Stimulated activated CD4-positive, alpha-beta T cell treated with anti-CD3 and anti-CD28 coated beads, Interleukin-1b, Interleukin-23, amount 100 ng/mL, for 1 hour (primary cell): ENCODE data around the gene MTA3.

Experiments
- DNase-seq, 2 donors: peaks; one replicate each; pipeline ENCODE4 v3.0.0-alpha.2; 2020; ENCODE audit warnings: low read depth in 2 of 2

The MTA3 gene

DNA sequence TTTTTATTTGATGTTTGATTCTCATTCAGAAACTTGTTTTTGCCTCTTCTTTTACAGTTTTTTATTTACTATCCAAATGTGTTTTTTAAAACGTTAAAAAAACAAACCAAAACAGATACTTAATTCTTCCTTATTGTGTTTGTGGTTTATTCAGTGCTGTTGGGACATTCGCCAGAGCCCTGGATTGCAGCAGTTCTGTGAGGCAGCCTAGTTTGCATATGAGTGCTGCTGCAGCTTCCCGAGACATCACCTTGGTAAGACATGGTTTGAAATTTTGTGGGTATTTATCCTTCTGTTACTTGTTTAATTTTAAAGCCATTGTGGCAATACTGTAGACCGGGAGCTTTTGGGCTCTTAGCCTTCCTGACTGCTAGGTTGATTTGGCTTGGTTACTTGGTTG lies 91.2 kb downstream of the MTA3 start:
- no peak for DNase-seq

DNA sequence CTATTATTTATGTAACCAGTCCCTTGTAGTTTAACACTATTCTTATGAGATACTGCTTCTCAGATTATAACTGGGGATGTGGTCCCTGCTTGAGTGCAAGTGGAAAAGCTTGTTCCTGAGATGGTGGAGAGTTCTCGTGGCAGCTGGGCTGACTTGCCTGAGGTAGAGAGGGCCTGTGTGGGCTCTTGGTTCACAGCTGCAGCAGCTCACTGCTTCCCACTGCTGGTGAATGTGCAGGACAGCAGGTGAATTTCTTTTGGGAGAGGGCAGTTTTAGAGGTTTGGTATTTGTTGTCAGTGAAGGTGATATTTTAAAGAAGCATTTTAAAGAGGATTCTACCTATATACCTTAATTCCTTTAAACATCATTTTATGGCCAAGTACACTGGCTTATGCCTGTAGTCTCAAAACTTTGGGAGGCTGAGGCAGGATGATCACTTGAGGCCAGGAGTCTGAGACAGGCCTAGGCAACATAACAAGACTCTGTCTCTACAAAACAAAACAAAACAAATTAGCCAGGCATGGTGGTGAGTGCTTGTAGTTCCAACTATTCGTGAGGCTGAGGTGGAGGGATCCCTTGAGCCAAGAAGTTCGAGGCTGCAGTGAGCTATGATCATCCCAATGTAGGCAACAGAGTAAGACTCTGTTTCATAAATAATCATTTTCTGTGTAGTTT lies 94.8 kb downstream of the MTA3 start:
- peak in 1 of 2 donors; percentile 29 for DNase-seq

DNA sequence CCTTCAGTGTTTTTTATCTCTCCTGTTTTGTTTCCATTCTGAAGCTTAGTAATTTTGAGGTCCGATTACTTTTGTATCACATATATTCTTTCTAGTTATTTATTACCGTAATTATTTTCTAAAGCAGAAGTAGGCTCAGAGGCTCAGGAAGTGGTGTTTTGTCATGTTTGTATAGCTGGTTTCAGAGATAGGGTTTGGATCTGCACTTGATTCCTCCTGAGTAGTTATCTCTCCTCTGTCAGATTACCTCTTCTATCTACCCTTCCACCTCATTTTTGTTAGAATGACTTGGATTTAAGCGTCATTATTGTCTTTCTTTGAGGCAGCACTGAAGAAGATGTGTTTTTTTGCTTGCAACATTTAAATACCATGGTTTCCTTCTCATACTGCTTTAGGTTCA lies 95.4 kb downstream of the MTA3 start:
- no peak for DNase-seq

DNA sequence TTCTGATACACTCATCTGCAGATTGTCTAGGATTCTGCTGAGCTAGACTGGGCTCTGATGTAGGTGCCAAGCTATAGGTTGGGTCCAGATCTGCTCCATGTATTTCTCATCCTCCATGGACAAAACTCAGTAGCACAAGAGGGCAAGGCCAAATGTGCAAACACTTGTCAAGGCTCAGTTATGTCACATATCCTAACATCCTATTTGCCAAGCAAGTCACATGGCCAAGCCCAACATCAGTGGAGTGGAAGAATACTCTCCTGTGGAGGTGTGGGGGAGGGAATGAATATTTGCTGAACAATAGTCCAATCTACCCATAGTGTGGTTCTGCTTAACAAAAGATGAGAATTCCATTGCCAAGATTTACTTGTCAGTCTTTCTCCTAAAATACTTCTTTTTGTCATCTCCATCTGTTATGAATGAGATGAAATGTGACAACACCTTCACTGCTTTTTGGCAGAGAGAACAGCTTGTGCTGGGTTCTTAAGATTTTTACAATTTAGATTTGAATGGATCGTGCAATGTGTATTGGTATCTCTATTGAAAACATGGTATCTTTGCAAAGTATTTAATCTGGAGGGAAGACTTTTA lies 105.7 kb downstream of the MTA3 start:
- DNase-seq, result no peak

DNA sequence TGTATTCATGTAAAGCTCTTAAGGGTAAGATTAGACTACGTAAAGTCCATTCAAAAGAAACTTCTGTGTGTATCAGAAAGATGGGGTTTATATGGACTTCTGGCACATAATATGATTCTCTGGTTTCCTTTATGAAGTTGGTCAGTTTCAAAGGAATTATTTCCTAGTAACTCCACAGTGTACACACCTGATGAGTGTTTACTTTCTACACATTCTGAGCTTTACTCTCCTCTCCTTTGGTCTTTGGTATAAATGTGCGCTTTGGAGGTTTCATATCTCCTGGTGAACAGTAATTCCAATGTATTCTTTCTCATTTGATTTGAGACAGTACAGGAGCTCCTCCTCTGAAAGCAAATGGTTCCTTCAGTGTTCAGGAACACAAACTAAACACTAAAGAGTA lies 107.4 kb downstream of the MTA3 start:
- no peak for DNase-seq

DNA sequence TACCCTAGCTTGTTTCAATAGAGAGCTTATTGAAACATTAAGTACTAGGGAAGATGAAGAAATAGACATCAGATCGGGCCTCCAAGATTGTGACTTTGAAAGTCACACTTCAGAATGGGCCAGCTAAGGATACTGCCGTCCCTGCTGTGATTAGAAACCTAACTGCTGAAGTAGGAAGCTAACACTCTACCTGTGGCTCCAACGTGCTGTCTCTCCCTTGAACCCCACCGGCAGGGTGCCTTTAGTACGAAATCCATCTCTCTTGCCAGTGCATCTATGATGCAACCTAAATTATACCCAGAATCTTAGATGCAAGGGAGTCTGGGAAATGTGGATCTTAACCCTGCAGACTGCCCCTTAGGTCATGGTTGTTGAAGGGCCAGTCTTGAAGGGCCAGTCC lies 116.9 kb downstream of the MTA3 start:
- no peak for DNase-seq

DNA sequence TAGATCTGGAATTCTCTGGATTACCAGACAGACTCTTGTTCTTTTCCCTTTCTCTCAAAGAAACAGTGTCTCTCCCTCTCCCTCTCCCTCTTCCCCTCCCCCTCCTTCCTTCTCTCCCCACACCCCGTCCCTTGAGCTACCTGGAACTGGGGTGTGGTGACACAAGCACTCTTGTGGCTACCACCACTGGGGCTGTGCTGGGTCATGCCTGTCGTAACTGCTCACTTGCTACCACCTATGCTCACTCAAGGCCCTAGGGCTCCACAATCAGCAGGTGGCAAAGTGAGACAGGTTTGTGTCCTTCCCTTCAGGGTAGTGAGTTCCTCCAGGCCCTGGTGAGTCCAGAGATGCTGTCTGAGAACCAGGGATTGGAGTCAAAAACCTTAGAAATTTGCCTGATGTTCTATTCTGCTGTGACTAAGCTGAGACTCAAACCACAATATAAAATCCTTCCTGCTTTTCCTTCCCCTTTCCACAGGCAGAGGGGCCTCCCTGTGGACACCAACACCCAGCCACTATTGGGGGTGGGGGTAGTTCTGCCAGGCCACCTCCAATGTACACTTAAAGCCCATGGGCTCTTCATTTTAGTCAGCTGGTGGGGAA lies 124.7 kb downstream of the MTA3 start:
- DNase-seq, result no peak

DNA sequence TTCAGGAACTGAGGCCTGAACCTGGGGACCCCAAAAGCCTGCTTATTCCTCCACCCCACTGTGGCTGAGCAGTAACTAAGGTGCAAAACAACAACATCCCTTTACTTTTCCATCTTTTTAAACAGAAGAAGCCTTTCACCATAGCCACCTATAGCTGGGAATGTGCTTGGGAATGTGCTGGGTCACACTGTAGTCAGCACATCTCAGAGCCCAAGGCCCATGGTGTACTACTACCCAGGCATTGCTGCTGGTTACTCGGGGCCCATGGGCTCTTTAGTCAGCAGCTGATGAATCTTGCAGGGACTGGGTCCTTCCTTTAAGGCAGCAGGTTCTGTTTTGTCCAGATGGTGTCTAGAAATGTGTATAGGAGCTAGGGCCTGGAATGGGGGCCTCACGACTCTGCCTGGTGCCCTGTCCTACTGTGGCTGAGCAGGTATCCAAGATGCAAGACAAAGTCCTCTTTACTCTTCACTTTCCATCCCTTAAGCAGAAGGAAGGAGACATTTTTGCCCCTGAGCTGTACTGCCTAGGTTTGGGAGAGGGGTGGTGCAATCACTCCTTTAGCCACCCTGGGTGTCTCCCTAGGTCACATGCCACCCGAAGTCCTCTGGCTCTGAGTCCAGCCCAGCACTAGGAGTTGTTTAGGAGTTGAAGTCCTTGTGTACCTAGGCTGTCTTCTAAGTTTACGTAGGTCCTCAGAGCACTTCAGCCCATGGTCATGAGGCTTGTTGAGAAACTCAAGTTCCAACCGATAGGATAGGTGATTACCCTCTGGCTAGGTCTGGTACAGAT lies 125.5 kb downstream of the MTA3 start:
- DNase-seq, result no peak

DNA sequence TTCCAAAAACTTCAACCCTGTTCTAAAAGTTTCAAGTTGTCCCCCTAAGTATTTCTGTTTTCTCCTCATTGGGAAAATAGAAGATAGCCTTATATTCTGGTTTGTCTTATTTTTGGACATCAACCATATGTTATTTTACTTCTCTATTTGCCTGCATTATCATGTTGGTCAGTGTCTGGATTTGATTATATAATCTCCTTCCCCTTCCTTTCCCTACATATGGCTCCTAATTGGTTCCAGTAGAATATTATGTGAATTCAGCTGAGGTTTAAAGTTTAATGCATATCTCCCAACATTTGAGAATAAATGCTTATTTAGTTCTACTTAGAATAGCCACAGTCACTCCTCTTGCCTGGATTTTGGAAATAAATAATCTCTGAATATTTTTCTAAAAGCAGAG lies 128.6 kb downstream of the MTA3 start:
- no peak for DNase-seq

DNA sequence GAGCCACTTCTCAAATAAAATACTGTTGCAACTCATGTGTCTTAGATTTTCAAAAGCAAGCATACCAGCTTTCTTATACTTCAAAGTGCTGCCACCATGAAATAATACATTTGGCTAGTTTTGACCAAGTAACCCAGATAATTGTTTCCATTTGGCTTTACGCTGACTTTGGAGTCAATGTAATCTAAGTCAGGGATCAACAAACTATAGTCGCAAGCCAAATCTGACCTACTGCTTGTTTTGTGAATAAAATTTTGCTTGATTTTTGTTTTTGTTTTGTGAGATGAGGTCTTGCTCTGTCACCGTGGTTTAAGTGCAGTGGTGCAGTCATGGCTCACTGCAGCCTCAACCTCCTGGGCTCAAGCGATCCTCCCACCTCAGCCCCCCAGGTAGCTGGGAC lies 130.5 kb downstream of the MTA3 start:
- no peak for DNase-seq

DNA sequence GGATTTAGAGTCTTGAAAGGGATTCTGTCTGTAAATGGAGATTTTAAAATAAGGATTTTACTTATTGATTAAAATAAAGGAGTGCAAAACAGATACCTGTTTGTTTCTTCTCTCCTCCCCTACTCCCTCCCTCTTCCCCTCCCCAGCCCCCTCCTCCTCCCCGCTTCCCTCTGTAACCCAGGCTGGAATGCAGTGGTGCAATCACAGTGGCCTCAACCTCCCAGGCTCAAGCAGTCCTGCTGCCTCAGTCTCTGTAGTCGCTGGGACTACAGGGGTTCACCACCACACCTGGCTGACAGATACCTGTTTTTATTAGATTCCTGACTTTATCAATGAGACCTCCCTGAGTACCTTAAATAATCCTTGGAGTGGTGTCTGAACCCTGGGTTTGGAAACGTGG lies 138.4 kb downstream of the MTA3 start:
- DNase-seq, result no peak

DNA sequence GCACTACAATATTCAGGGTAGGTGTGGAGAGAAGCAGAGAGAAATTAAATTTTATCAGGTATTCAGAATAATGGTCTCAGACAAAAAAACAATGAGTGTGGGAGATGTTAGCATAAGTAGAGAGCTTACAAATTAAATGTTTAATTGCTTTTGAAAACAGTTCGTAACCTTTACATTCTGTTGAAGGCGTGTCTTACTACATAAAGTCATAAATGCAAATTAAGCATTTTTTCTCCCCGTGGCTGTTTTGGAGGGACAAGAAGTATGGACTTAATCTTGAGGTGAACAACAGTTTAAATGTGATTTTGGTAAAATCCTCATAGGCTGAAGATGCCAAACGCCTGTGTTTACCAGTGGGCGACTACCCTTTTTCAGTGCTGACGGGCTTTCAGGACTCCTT lies 139.7 kb downstream of the MTA3 start:
- DNase-seq, result no peak

DNA sequence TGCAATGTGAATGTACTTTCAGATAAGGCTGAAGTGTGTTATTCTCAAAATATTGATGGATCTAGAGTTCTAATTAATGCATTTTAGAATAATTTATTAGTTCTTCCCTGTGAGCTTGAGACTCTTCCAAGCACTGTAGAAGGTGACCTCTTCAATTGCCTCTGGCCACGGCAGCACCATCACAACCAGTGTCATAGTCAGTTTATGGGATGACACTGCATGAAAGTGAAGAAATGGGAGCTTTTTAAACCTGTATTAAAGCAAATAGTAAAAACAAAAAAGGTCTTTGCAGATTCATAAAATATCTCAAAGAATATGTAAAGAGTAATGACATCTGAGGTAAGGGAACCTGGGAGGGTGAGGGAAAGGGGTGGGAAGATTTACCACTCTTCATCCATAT lies 143.5 kb downstream of the MTA3 start:
- DNase-seq, result no peak

DNA sequence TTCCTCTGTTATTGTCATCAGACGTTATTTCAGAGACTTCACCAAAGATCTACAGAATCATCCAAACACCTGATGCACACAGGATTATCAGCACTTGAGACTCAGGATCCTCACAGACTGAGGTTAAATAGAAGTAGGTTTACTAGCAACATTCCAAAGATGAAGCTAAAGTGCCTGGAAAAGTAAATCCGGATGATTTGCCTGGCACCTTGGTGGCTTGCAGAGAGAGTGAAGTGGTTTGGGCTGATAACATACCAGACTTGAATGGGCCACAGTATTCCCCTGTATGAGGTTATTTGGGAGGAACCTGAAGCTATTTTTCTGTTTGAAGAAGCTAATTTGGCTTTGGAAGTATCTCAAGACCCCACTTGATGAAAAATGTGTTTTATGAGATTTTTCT lies 144.5 kb downstream of the MTA3 start:
- no peak for DNase-seq

DNA sequence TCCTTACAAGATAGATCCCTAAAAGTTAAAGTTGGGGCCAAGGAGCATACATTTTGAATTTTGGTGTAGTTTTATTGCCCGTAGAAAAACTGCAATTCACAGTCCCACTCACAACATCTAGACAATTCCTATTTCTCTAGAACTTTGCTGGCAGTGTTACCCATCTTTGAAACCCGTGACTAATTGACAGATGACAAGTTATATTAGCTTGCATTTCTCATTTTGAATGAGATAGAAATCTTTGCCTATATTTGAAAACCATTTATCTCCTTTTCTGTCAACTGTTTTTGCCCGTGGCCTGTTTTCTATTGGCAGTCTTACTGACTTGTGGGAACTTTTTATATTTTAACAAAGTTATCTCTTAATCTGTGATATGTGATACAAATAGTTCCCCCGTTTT lies 145.5 kb downstream of the MTA3 start:
- no peak for DNase-seq

DNA sequence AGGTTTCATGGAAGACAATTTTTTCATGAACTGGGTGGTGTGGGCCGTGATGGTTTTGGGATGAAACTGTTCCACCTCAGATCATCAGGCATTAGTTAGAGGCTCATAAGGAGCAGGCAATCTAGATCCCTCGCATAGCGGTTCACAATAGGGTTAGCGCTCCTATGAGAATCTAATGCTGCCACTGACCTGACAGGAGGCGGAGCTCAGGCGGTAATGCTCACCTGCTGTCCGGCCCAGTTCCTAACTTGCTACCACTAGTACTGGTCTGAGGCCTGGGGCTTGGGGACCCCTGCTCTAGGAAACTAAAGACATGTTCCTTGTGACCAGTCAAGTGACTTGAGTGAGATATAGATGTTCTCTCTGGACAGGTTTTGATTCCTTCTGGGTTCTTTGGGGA lies 146.3 kb downstream of the MTA3 start:
- DNase-seq, result no peak

DNA sequence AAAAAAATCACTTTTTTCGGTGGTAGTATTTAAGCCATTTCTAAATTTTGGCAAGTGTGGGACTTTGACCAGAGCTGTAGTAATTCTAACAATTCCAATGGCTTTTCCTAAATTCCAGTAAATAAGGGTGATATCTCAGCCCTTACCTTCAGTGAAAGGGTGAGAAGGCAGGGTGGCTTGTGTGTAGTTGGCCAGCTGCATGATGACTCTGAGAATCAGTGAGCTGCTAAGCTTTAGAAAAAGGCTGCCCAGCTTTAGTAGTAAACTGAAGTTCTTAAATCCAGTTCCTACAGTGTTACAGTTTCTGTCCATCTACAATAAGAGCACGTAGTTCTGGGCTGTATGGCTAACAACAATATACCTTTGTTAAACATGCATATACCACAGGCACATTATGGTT lies 153.5 kb downstream of the MTA3 start:
- no peak for DNase-seq

DNA sequence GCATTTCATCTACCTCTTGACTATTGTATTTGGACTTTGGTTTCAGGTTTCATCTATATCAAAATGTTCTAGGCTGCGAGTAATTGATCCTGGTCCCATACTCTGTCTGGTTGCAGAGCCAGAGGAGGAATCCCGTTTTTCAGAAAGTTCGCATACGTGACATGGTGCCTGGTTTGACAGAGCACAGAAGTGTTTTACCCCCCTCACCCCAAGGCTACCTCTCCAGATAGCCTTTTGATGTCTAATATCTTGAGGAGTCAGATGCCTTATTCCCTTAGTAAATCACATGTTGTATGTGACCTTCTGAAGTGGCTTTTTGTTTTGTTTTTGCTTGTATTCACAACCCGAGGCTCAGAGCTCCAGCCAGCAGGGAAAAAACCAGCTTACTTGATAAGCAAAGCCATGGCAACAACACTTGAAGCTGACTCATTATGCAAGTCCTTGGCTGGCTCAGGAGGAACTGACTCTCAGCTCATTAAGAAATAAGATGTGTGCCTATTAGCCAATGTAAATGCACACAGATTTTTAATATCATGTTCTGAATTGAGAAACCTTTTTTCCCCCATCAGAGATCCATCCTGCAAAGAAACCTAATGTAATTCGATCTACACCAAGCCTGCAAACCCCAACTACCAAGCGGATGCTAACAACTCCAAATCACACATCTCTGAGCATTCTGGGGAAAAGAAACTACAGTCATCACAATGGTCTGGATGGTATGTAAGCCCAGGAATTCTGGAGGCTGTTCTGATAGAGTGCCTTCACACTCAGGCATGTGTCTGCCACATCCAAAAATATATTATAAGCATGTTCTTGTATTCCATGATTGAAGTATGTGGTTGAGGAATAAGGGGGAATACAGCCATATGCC lies 154.1 kb downstream of the MTA3 start:
- no peak for DNase-seq

DNA sequence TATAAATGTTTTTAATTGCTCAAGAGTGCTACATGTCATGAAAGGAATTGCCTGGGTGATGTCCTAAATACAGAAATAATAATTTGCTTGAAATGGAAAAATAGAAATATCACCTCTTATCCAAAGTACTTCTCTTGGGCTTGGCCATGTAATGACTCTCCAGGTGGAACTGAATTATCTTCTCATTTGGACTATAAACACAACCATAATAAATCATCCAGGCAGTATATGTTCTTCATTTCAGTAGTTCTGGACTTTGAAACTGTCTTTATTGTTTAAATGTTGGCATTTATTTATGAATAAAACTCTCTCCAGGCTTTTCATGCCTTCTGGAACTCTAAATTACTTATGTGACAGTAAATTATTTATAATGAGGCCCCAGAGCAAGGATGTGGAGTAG lies 155.0 kb downstream of the MTA3 start:
- no peak for DNase-seq

DNA sequence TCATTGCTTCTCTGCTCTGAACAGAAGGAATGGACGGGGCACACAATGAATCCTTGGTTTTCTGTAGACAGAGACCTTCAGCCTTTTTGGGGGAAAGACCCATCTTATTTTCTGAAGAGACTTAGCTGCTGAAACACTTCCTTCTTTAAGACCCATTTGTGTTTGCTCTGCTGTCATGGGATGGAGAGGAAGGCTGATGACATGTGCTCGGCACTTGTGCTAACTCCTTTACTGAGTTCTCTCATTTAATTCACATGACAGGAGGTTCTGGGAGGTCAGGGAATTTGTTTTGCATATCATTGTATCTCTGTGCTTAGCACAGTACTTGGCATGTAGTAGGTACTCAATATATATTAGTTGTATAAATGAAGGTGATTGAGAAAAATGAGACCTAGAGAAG lies 156.5 kb downstream of the MTA3 start:
- no peak for DNase-seq

DNA sequence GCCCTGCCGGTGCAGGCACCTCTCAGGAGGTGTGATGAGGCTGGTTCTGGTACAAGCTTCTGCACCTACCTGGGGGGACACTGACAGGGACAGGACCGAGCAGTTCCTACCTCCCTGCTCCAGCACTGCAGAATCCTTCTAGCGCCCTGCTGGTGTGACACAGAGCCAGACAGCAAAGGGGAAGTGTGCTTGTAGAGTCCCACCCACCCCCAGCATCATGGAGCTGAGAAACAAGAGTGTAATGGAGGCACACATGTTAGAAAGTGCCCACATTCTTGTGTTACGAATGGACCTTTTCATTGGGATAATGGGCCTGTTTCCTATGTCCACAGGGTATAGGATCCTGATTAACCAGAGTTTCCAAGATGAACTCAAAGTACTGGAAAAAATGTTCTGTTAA lies 157.2 kb downstream of the MTA3 start:
- no peak for DNase-seq

DNA sequence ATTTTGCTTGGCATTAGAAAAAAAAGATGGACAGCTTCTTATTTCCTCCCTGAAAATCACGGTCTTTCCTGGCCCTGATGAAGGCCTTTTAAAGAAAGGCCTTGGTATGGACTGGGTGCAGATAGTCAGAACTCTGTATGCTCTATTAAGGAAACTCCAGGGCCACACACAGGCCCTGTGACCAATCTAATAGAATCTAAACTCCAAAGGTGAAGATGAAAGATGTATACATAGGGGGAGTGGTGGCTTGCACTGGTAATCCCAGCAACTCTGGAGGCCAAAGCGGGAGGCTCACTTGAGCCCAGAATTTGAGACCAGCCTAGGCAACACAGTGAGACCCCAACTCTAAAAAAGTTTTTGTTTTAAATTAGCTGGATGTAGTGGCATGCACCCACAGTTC lies 158.2 kb downstream of the MTA3 start:
- no peak for DNase-seq
